Mucosa of descending colon (tissue), 3 donors: ENCODE results near the gene RPS27L. TPM values are rescaled to one million over a fixed set of nuclear protein-coding genes. Genes with fewer than 3 reads are reported as not detected.

Source experiments
- ATAC-seq: fragments of 200-7000 bp; cut with Tn5 transposase; one replicate; pipeline ENCODE4 v1.9.1; 2020; ENCODE audit warnings: mild to moderate bottlenecking, moderate library complexity
- DNase-seq, 3 donors: peaks; one replicate each; pipeline ENCODE4 v3.0.0-alpha.2; 2020
- H3K36me3 ChIP-seq: fragments of 200-600 bp; one replicate; pipeline ENCODE4 v1.8.0; 2021; ENCODE audit warnings: low read depth, mild to moderate bottlenecking
- H3K4me1 ChIP-seq: fragments of 200-600 bp; one replicate; pipeline ENCODE4 v1.8.0; 2021; ENCODE audit warnings: low read depth, mild to moderate bottlenecking
- H3K4me3 ChIP-seq: fragments of 200-600 bp; one replicate; pipeline ENCODE4 v1.8.0; 2021; ENCODE audit warnings: mild to moderate bottlenecking
- H3K9me3 ChIP-seq: fragments of 200-600 bp; one replicate; pipeline ENCODE4 v1.8.0; 2021; ENCODE audit warnings: mild to moderate bottlenecking
- intact Hi-C, 2 donors: fragments of 100-400 bp; cut with DNase I in 1 of 2; cut with micrococcal nuclease in 1 of 2; formaldehyde crosslinking; loops; one replicate each; pipeline versions ENCODE4 v1.11.0 to v1.11.1; 2022; cut with DNase I, micrococcal nuclease
- total RNA-seq, 3 donors: library from RNA; stranded (reverse); fragmentation: NEBNext Ultra II Directional in 2 of 3; extraction: Animal tissue kit (Norgen Biotek cat#: 25700) in 2 of 3; gene quantifications; one replicate each; pipeline versions ENCODE4 v1.2.1 to v1.2.4, GENCODE V29; 2021 to 2023
- TF ChIP-seq, protein P1 (sequence below): fragments of 200-600 bp; IDR thresholded peaks from one replicate; pipeline ENCODE4 v1.8.0; 2022; ENCODE audit warnings: antibody characterized with exemption, mild to moderate bottlenecking
- donor health status: DM: no; HTN: no; CAD: no; lungs with moderate emphysema.
- donor health status: DM: no; HTN: no; CAD: no.
- donor health status: DM: no; HTN: yes; CAD: no.

The RPS27L gene
- total RNA-seq, 3 donors from 2014 or later = 187 to 234 (median 208) TPM

- TF ChIP-seq, protein P1, sequence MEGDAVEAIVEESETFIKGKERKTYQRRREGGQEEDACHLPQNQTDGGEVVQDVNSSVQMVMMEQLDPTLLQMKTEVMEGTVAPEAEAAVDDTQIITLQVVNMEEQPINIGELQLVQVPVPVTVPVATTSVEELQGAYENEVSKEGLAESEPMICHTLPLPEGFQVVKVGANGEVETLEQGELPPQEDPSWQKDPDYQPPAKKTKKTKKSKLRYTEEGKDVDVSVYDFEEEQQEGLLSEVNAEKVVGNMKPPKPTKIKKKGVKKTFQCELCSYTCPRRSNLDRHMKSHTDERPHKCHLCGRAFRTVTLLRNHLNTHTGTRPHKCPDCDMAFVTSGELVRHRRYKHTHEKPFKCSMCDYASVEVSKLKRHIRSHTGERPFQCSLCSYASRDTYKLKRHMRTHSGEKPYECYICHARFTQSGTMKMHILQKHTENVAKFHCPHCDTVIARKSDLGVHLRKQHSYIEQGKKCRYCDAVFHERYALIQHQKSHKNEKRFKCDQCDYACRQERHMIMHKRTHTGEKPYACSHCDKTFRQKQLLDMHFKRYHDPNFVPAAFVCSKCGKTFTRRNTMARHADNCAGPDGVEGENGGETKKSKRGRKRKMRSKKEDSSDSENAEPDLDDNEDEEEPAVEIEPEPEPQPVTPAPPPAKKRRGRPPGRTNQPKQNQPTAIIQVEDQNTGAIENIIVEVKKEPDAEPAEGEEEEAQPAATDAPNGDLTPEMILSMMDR = no peak
- H3K36me3 ChIP-seq = no peaks in the 10 kb centered on the region
- no peaks in the 10 kb centered on the region for H3K9me3 ChIP-seq
- no peak for DNase-seq
- H3K4me3 ChIP-seq = no peak overlapping the region
- no peak for ATAC-seq
- intact Hi-C loops = no loop called here
- H3K4me1 ChIP-seq = peaks cover 12% of the 10 kb centered on the region
Observed at GRCh38 chr15:63198371-63199250, 41.3 kb upstream of the RPS27L start.

- TF ChIP-seq, protein P1 = no peak
- ATAC-seq (no peak), DNase-seq (no peak)
- Histone ChIP-seq H3K36me3 (no peaks in the 10 kb centered on the region), H3K4me3 (no peak overlapping the region), H3K9me3 (no peaks in the 10 kb centered on the region), H3K4me1 (peaks cover 15% of the 10 kb centered on the region)
- intact Hi-C loops = no loop called here
Observed at GRCh38 chr15:63197626-63198025, 40.3 kb upstream of the RPS27L start.

- DNase-seq (no peak), ATAC-seq (no peak)
- TF ChIP-seq, protein P1 = no peak
- Histone ChIP-seq H3K4me1 (peaks cover 13% of the 10 kb centered on the region), H3K9me3 (no peaks in the 10 kb centered on the region), H3K36me3 (no peaks in the 10 kb centered on the region), H3K4me3 (no peak overlapping the region)
- intact Hi-C loops = no loop called here
Observed at GRCh38 chr15:63196842-63197241, 39.6 kb upstream of the RPS27L start.

DNA sequence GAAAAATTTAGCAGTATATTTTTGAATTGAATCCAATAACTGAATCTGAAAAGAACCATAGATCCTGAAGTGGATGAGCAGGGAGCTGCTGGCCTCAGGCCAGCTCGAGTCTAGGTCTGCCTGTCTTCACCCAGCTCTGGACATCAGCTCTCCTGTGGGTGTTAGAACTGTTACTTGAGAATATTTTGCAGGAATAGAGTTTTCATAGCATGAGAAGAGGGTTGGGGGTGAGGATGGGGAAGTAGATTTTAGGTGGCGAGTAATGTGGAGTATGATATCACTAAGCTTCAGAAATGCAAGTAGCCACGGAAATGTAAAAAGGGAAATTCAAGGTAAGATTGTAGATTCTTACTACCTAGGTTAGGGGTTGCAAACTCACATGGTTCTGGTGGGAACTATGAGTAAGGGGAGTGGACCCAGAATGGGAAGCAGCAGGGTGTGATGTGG, 38.3 kb upstream of the RPS27L start:
- Histone ChIP-seq H3K4me3 (no peak overlapping the region), H3K9me3 (no peaks in the 10 kb centered on the region), H3K4me1 (peaks cover 13% of the 10 kb centered on the region), H3K36me3 (no peaks in the 10 kb centered on the region)
- intact Hi-C loops = no loop called here
- no peak for ATAC-seq
- TF ChIP-seq, protein P1 = no peak
- peak in 1 of 3 donors; percentile 20 for DNase-seq

- intact Hi-C loops = no loop called here
- Histone ChIP-seq H3K9me3 (no peaks in the 10 kb centered on the region), H3K4me1 (peaks cover 13% of the 10 kb centered on the region), H3K4me3 (no peak overlapping the region), H3K36me3 (no peaks in the 10 kb centered on the region)
- DNase-seq (no peak), ATAC-seq (no peak)
- TF ChIP-seq, protein P1 = no peak
Observed at GRCh38 chr15:63194880-63195568, 37.7 kb upstream of the RPS27L start.
